Breast epithelium (tissue), 3 donors: Measurements from ENCODE around the gene PTPRG.
"Not testable (repeated sequence)": the region's sequence is repeated elsewhere in the genome, so short reads cannot be mapped to it uniquely, and the experiment has no call there.

Experiments used
- POLR2AphosphoS5 ChIP-seq, 3 donors: sonication (generic); formaldehyde crosslinking; IDR thresholded peaks; one replicate each; pipeline ENCODE4 v1.6.1; 2017; ENCODE audit warnings: antibody characterized with exemption in 3 of 3
- TF ChIP-seq, protein P1 (sequence below), 3 donors: fragments of 450-650 bp; IDR thresholded peaks; one replicate each; pipeline ENCODE4 v1.5.1; 2016 to 2017; ENCODE audit warnings: antibody characterized with exemption in 3 of 3, mild to moderate bottlenecking in 3 of 3, moderate library complexity in 3 of 3

DNA sequence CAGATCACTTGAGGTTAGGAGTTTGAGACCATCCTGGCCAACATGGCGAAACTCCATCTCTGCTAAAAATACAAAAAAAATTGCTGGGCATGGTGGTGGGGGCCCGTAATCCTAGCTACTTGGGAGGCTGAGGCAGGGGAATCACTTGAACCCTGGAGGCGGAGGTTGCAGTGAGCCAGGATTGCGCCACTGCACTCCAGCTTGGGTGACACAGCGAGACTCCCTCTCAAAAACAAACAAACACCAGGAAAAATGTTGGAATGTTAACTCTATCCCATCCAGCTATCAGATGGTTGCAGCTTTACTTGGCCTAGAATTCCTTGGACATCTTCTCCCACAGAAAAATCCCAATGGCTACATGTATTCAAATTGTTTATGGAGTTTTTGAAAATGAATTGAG lies 254.9 kb downstream of the PTPRG start:
- TF ChIP-seq, protein P1, sequence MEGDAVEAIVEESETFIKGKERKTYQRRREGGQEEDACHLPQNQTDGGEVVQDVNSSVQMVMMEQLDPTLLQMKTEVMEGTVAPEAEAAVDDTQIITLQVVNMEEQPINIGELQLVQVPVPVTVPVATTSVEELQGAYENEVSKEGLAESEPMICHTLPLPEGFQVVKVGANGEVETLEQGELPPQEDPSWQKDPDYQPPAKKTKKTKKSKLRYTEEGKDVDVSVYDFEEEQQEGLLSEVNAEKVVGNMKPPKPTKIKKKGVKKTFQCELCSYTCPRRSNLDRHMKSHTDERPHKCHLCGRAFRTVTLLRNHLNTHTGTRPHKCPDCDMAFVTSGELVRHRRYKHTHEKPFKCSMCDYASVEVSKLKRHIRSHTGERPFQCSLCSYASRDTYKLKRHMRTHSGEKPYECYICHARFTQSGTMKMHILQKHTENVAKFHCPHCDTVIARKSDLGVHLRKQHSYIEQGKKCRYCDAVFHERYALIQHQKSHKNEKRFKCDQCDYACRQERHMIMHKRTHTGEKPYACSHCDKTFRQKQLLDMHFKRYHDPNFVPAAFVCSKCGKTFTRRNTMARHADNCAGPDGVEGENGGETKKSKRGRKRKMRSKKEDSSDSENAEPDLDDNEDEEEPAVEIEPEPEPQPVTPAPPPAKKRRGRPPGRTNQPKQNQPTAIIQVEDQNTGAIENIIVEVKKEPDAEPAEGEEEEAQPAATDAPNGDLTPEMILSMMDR (IDR thresholded peaks at IDR 0.05), result not testable (repeated sequence)
- TF ChIP-seq POLR2AphosphoS5 (IDR thresholded peaks at IDR 0.05), result not testable (repeated sequence)
